WERI-Rb-1 (cell line): Measurements from ENCODE around the gene DBNDD2.
A peak's percentile ranks its signal among the peaks of the same experiment; 100 is the strongest.

Experiments
- DNase-seq: peaks from one replicate; pipeline ENCODE4 v3.0.0-alpha.2; 2020
- H3K27ac ChIP-seq: fragments of 250-450 bp; sonication (Bioruptor Pico); 2 replicates; pipeline ENCODE4 v1.5.1; 2020; ENCODE audit warnings: mild to moderate bottlenecking, moderate library complexity
- H3K27me3 ChIP-seq: fragments of 250-450 bp; sonication (Bioruptor Pico); 2 replicates; pipeline ENCODE4 v1.5.1; 2021; ENCODE audit warnings: mild to moderate bottlenecking, low read depth, moderate library complexity; ENCODE audit not compliant: insufficient read depth, severe bottlenecking
- H3K36me3 ChIP-seq: fragments of 250-450 bp; sonication (Bioruptor Pico); 2 replicates; pipeline ENCODE4 v1.5.1; 2020; ENCODE audit warnings: mild to moderate bottlenecking, moderate library complexity
- H3K4me3 ChIP-seq: 2 replicates; pipeline ENCODE4 v1.5.1; 2011; ENCODE audit warnings: low read depth, mild to moderate bottlenecking, control low read depth, low read length
- H3K9me3 ChIP-seq: fragments of 250-450 bp; sonication (Bioruptor Pico); 2 replicates; pipeline ENCODE4 v1.5.1; 2021; ENCODE audit warnings: mild to moderate bottlenecking, moderate library complexity; ENCODE audit not compliant: severe bottlenecking
- TF ChIP-seq, protein P1 (sequence below): IDR thresholded peaks from 2 replicates; pipeline ENCODE4 v1.5.1; 2011; ENCODE audit warnings: low read depth, mild to moderate bottlenecking, control low read depth, inconsistent platforms, low read length

The DBNDD2 gene

DNA sequence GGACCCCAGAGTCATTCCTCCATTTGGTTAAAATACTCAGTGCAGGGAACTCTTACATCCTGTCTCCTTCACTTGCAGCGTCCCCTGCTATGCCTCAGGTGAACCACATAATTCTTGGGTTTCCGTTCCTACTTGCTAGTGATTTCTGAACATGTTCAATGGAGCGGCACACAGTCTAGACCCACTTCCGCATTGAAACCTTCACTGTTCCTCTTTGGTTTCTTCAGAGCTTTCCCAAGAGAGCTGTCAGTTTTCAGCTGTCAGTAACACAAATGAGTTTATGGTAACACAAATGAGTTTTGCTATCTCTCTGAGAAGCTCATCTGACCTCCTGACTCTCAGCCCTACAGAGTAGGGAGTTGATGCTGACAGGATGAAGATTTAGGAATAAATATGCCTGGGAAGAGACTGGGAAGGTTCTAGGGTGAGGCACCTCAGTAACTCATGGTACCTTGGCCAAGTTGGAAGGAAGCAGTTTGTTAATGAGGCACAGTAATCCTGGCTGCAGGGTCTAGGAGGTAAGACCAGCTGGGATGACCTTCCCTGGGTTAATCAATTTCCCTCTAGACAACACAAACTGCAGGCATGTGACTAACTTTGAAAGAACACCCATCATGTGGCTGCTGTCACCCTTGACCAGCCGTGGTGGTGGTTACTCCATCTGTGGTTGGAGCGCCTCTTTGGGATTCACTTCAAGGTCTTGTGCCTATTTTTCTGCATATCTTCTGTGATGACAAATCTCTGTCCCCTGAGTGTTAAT is 39.7 kb upstream of the DBNDD2 start:
- no peak for DNase-seq
- Histone ChIP-seq H3K4me3 (no peak overlapping the region), H3K36me3 (peaks cover 33% of the 10 kb centered on the region)

DNA sequence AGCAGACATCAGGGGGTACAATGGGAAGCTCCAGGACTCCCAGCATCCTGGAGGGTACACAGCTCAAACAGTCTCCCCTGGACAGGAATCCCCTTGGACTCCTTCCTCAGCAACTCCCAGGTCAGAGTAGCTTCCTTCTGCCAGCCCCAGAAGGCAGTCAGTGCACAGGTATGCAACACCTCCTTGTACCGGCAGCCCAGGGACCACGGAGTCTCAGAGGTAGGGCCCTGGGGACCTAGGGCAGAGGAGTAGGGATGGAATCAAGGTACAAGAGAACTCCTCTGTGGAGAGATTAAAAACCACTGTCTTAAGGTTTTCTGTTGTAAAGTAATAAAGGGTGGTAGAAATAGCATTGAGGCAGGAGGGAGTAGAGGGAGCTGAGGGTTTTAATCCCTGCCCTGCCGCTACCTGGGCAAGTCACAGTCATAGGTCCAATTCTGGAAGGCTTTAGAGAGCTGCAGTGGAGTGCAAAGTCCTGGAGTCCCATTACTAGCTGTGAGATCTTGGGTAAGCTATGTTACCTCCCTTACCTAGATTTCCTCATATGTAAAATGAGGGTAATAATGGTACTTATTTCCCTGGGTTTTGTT is 37.4 kb upstream of the DBNDD2 start:
- DNase-seq: no peak
- TF ChIP-seq, protein P1, sequence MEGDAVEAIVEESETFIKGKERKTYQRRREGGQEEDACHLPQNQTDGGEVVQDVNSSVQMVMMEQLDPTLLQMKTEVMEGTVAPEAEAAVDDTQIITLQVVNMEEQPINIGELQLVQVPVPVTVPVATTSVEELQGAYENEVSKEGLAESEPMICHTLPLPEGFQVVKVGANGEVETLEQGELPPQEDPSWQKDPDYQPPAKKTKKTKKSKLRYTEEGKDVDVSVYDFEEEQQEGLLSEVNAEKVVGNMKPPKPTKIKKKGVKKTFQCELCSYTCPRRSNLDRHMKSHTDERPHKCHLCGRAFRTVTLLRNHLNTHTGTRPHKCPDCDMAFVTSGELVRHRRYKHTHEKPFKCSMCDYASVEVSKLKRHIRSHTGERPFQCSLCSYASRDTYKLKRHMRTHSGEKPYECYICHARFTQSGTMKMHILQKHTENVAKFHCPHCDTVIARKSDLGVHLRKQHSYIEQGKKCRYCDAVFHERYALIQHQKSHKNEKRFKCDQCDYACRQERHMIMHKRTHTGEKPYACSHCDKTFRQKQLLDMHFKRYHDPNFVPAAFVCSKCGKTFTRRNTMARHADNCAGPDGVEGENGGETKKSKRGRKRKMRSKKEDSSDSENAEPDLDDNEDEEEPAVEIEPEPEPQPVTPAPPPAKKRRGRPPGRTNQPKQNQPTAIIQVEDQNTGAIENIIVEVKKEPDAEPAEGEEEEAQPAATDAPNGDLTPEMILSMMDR: no peak
- H3K27ac ChIP-seq: no peak overlapping the region

More for the DNA sequence above, 39.7 kb upstream of the DBNDD2 start:
- H3K27ac ChIP-seq: no peak overlapping the region
- TF ChIP-seq, protein P1: no peak
- H3K27me3 ChIP-seq: no peaks in the 10 kb centered on the region
- no peaks in the 10 kb centered on the region for H3K9me3 ChIP-seq

DNA sequence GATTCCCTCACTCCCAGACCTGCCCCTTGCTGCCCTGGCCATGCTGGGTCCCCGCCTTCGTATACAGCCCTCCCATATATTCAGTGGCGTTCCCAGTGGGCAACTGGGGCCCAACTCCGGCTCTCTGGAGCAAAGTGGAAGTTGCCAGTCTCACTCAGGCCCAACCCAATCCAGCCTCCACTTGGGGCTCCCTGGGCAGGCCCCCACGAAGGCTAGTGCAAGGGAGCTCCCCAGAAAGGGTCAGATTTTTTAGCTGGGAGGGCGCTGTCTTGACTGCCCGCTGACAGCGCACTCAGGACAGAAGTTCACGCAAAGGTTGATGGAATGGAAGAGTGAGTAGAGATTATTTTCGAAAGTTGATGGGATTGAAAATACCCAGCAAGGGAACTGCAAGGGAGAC is 35.8 kb upstream of the DBNDD2 start:
- H3K4me3 ChIP-seq: no peak overlapping the region
- peaks cover 23% of the 10 kb centered on the region for H3K36me3 ChIP-seq
- no peaks in the 10 kb centered on the region for H3K27me3 ChIP-seq
- DNase-seq: no peak
- no peaks in the 10 kb centered on the region for H3K9me3 ChIP-seq
- no peak overlapping the region for H3K27ac ChIP-seq
- TF ChIP-seq, protein P1: no peak

More for the DNA sequence above, 37.4 kb upstream of the DBNDD2 start:
- H3K27me3 ChIP-seq: no peaks in the 10 kb centered on the region
- H3K4me3 ChIP-seq: no peak overlapping the region
- peaks cover 37% of the 10 kb centered on the region for H3K36me3 ChIP-seq
- no peaks in the 10 kb centered on the region for H3K9me3 ChIP-seq

DNA sequence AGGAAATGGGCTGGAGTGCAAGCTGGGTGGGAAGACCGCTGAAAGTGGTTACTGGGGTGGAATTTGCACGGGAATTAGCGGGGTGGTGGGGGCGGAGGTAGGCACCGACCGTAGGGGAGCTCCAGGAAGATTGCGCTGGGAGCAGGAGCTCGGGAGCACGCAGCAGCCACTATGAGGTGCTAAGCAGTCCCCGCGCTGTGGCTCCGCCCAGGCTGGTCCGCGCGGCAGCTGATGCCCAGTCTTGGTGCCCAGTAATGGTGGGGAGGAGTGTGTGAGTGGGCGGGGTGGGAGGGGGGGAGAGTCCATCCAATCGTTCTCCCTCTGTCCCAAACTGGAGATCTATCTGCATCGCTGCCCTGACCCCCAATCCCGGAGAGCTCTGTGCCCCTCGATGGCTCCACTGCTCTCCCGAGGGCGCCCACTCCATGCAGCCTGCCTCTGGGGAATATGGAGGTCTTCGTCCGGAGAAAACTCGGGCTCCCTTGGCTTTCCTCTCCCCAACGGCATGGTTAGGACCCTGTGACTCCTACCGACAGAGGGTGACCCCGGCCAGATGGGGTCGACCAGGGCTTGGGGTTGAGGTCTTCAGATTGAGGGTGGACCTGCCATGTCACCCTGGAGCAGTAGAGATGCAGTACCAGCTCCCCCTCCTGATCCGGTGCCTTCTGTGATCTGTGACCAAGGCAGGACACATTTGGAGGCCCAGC is 35.3 kb upstream of the DBNDD2 start:
- no peak overlapping the region for H3K27ac ChIP-seq
- H3K9me3 ChIP-seq: no peaks in the 10 kb centered on the region
- no peak for DNase-seq
- TF ChIP-seq, protein P1: no peak
- peaks cover 17% of the 10 kb centered on the region for H3K36me3 ChIP-seq
- H3K4me3 ChIP-seq: no peak overlapping the region
- no peaks in the 10 kb centered on the region for H3K27me3 ChIP-seq

DNA sequence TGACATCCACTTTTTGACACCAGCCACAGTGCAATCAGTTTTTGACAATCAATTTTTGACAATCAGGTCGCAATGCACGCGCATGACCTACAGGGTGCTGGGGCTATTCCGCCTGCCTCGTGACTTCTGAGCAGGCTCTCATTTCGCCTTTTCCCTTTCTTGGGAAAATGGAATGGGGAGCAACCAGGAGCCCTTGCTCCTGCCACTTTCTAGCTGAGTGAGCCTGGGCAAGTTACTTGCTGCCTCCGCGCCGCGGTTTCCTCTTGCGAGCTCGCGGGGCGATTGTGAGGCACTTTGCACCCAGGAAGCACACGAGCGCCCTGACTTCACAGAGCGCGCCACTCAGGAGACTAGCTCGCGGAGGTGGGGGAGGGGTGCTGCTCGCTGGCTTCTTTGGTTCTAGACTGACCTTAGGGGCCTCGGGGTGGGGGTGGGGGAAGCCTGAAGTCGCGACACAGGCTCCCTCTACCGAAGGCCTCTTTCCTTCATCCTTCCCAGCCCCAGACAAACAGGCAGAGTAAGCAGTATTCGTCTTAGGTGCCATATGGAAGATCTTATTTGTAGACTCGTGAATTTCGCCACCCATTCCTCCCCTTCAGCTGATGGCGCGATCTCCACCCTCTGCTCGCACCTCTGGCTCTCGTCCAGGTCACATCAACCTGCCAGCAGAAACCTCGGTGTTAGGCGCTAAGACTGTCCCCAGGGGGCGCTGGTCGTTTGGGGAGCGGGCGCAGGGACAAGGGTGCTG is 34.6 kb upstream of the DBNDD2 start:
- H3K27ac ChIP-seq: no peak overlapping the region
- H3K9me3 ChIP-seq: no peaks in the 10 kb centered on the region
- H3K4me3 ChIP-seq: no peak overlapping the region
- H3K27me3 ChIP-seq: no peaks in the 10 kb centered on the region
- H3K36me3 ChIP-seq: peaks cover 12% of the 10 kb centered on the region
- TF ChIP-seq, protein P1: peak; percentile 90
- DNase-seq: peak; percentile 89
